Limb (tissue), 2 donors: Measurements from ENCODE around the gene GSTA5.
"Not testable (repeated sequence)": the region's sequence is repeated elsewhere in the genome, so short reads cannot be mapped to it uniquely, and the experiment has no call there.

Experiments used
- DNase-seq, 2 donors: peaks; one replicate each; pipeline ENCODE4 v3.0.0-alpha.2; 2016; ENCODE audit errors: extremely low spot score in 2 of 2

The GSTA5 gene

DNA sequence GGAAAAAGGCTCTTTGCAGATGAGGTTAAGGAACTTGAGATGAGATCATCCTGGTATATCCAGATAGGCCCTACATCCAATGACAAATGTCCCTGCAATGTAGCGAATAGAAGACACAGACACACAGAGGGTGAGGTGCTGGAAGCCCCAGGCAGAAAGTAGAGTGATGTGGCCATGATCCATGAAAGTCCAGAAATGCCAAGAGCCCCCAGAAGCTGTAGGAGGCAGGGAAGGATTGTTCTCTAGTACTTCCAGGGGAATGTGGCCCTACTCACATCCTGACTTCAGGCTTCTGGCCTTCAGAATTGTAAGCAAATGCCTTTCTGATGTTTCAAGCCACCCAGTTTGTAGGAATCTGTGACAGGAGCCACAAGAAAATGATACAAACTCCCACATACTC is 51.0 kb downstream of the GSTA5 start:
- DNase-seq = not testable (repeated sequence)

GRCh38 chr6:52788478-52788877 is 52.1 kb downstream of the GSTA5 start:
- no peak for DNase-seq

DNA sequence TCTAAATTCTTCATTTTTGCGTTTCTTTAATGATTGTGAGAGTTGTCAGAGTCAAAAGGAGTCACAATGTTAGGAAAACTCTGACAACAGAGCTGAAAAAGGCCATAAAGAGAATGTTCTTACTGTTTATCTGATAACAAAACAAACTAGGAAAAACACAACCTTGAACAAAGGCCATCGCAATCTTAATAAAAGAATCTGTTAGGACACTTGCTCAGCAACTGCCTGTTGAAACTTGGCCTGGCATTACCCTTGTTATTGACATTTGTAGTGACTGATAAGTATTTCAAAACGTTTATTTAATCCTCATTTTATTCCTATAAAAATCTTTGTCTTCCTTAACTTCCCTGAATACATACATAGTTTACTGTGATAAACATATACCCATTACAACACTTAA is 52.7 kb downstream of the GSTA5 start:
- DNase-seq = no peak

DNA sequence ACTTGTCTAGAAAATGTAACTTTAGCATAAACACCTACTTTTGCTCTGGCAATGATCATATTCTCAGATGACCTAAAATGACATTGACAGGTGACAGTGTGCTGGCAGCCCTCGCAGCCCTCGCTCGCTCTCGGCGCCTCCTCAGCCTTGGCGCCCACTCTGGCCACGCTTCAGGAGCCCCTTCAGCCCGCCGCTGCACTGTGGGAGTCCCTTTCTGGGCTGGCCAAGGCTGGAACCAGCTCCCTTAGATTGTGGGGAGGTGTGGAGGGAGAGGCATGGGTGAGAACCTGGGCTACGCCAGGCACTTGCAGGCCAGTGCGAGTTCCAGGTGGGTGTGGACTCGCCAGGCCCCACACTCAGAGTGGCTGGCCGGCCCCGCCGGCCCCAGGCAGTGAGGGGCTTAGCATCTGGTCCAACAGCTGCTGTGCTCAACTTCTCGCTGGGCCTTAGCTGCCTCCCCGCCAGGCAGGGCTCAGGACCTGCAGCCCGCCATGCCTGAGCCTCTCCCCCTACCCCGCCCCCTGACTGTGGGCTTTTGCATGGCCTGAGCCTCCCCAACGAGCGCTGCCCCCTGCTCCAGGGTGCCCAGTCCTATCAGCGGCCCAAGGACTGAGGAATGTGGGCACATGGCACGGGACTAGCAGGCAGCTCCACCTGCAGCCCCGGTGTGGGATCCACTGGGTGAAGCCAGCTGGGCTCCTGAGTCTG is 54.2 kb downstream of the GSTA5 start:
- DNase-seq = no peak

GRCh38 chr6:52782696-52783274 is 57.8 kb downstream of the GSTA5 start:
- not testable (repeated sequence) for DNase-seq

GRCh38 chr6:52782209-52782608 is 58.4 kb downstream of the GSTA5 start:
- not testable (repeated sequence) for DNase-seq
